ENCODE results near the gene COL11A1.
A peak's percentile ranks its signal among the peaks of the same experiment; 100 is the strongest.
"Not testable (repeated sequence)": the region's sequence is repeated elsewhere in the genome, so short reads cannot be mapped to it uniquely, and the experiment has no call there.

Gene COL11A1

DNA sequence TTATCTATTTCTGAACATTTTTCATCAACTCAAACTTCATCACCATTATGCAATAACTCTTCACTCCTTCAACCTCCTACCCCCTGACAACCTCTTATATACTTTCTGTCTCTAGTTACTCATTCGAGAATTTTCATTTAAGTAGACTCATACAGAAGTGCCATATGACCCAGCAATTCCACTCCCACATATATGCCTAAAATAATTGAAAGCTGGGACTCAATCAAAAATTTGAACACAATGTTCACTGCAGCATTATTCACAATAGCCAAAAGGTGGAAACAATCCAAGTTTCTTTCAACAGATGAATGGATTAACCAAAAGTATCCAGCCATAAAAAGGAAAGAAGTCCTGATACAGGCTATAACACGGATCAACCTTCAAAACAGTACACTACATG, 24.1 kb downstream of the COL11A1 start:
- DNase-seq (ENCODE audit: low spot score): no peak

- no peak for DNase-seq (ENCODE audit: low spot score)
These were observed 32.9 kb downstream of the COL11A1 start for GRCh38 chr1:103075316-103076000.

DNA sequence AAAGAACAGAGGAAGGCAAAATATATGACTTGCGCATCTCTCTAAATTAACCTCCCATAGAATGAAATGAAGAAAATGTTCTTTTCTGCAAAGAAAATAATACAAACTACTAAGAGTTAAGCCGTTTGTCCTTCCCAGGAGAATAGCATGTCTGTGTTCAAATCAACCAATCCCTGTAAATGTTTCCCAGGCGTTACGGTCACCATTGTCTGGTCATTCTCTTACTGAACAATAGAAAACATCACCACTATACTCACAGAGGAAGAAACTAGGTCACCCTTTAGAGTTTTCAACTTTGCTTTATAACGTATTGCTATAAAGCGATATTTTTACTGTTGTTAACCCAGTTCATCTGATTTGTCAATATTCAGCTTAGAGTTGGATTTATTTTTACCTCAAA, 34.1 kb downstream of the COL11A1 start:
- no peak for DNase-seq (ENCODE audit: low spot score)

GRCh38 chr1:103069201-103069600, 39.1 kb downstream of the COL11A1 start:
- DNase-seq (ENCODE audit: low spot score): no peak

GRCh38 chr1:103063921-103064320, 44.4 kb downstream of the COL11A1 start:
- no peak for DNase-seq (ENCODE audit: low spot score)

- no peak for DNase-seq (ENCODE audit: low spot score)
These were observed 49.9 kb downstream of the COL11A1 start for GRCh38 chr1:103058391-103058790.

- DNase-seq (ENCODE audit: low spot score): no peak
These were observed 51.9 kb downstream of the COL11A1 start for GRCh38 chr1:103056423-103056822.

DNA sequence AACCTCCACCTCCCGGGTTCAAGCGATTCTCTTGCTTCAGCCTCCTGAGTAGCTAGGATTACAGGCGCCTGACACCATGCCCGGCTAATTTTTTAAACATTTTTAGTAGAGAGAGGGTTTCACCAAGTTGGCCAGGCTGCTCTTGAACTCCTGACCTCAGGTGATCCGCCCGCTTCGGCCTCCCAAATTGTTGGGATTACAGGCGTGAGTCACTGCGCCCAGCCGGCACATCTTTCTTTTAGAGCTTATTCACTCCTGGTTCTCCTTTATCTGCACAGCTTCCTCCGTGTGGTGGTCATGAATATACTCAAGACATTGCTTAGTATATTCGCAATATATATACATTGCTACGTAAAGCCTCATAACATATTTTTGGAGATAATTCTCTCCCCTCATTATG, 80.2 kb downstream of the COL11A1 start:
- DNase-seq (ENCODE audit: low spot score): not testable (repeated sequence)

DNA sequence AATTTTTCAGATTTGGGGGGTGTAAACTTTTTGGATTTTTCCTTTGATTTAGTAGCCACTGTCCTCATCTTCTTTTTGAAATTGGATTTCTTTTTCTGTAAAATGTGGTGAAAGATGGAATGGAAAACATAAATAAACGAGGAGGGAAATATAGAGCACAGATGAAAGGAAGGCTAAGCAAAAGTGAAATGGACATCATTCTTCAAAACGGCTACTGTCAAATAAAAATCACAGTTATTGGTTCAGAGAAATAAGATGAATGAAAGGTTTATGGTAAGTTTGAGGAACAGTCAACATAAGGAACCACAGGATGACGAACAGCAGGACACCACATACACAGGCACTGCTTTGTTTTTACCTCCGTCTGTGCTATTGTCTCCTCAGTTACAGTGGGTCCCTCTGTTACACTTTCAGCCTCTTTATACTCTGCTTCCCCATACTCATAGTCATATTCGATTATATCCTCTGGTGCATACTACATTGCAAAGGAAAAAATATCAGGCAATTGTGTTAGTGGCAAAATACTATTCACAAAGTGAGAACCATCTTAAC, 82.4 kb downstream of the COL11A1 start:
- DNase-seq (ENCODE audit: low spot score): no peak

DNA sequence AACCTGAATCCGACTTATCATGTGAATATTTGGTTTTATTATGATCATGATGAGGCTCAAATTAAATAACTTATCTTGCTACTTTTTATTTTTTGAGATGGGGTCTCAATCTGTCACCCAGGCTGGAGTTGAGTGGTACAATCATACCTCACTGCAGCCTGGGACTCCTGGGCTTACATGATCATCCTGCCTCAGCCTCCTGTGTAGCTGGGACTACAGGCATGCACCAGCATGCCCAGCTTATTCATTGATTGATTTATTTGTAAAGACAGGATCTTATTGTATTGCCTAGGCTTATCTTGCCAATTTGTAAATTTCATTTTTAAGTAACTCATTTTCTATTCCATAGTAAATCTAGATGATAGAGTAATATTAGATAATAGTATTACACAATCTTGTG, 84.3 kb downstream of the COL11A1 start:
- DNase-seq (ENCODE audit: low spot score): no peak

GRCh38 chr1:103002005-103002404, 106.3 kb downstream of the COL11A1 start:
- DNase-seq (ENCODE audit: low spot score): no peak

GRCh38 chr1:102978874-102979273, 129.4 kb downstream of the COL11A1 start:
- no peak for DNase-seq (ENCODE audit: low spot score)

- DNase-seq (ENCODE audit: low spot score): no peak
These were observed 131.0 kb downstream of the COL11A1 start for GRCh38 chr1:102977292-102977691.

GRCh38 chr1:102970496-102971078, 137.7 kb downstream of the COL11A1 start:
- DNase-seq (ENCODE audit: low spot score): peak; percentile 11

DNA sequence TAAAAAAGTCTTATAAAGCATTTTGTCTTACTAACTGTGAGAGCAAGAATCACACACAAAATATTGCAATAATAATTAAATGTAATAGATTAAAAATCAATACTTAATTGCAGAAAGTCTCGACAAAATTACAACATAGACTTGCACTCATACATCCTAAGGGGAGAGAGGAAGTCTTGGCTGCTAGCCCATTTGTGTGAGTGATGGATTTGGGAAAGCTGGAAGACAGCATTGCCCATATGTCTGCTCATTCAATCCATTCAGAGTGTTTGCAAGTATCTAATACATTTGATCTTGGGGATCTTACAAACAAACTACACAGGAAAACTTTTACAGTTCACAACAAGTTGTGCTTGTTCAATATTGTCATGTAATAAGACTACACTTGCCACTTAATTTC, 140.5 kb downstream of the COL11A1 start:
- DNase-seq (ENCODE audit: low spot score): no peak

- no peak for DNase-seq (ENCODE audit: low spot score)
These were observed 146.8 kb downstream of the COL11A1 start for GRCh38 chr1:102961549-102961948.

GRCh38 chr1:102954576-102954975, 153.7 kb downstream of the COL11A1 start:
- no peak for DNase-seq (ENCODE audit: low spot score)

- DNase-seq (ENCODE audit: low spot score): no peak
These were observed 155.9 kb downstream of the COL11A1 start for GRCh38 chr1:102952400-102952799.

DNA sequence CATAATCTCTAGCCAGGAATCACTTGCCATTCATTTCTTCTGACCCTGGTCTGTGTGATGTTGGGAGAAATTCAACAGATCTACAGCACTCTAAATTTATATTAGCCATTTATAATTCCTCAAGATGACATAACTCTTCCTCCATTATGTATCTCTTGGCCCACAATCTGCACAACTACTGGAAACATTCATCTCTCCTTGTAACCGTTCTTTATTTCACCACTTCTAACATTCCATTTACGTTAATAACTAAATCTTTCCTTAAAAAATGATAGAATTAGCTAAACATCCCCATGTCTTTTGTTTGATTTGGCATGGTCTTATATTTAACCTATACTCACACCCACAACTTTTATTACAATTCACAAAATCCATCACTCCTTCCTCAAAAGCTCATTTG, 166.0 kb downstream of the COL11A1 start:
- no peak for DNase-seq (ENCODE audit: low spot score)

- no peak for DNase-seq (ENCODE audit: low spot score)
These were observed 166.9 kb downstream of the COL11A1 start for GRCh38 chr1:102941366-102941947.

- DNase-seq (ENCODE audit: low spot score): no peak
These were observed 170.9 kb downstream of the COL11A1 start for GRCh38 chr1:102937401-102937800.

GRCh38 chr1:102933362-102933761, 175.0 kb downstream of the COL11A1 start:
- DNase-seq (ENCODE audit: low spot score): not testable (repeated sequence)

DNA sequence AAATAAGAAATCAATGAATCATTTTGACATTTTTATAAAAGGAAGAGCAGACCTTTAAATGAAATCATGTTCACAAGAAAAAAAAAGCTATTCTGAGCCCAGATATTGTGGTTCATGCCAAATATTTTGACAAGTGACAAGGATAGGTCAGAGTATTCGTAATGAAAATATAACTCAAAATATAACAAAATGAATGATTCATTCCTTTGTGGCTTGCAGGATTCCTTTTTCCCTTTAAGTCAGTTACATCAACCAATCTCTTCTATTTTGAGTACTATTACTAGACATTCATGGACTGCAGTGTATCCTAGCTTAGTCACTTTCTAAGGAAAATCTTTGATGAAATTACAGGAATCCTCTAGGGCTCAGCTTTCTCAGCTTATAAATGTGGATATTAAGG, 188.7 kb downstream of the COL11A1 start:
- DNase-seq (ENCODE audit: low spot score): no peak

Data from CD4-positive, alpha-beta T cell treated with Interleukin-2 at 100 ng/mL for 4 hours (primary cell).